SU-DHL-6 (cell line): Measurements from ENCODE around the gene TXLNG.

ENCODE experiments used
- H2AFZ ChIP-seq: fragments of 200-600 bp; sonication (generic); 2 replicates; pipeline ENCODE4 v1.6.1; 2014; ENCODE audit warnings: low read depth, mild to moderate bottlenecking, moderate library complexity, mixed read lengths, antibody characterized with exemption, low read length; ENCODE audit not compliant: severe bottlenecking
- H3F3A ChIP-seq: fragments of 200-600 bp; shearing (Covaris generic); 2 replicates; pipeline ENCODE4 v1.6.0; 2016; ENCODE audit warnings: antibody characterized with exemption, mild to moderate bottlenecking; ENCODE audit not compliant: insufficient read depth
- H3K27ac ChIP-seq: fragments of 200-600 bp; sonication (generic); 2 replicates; pipeline ENCODE4 v1.5.1; 2016; ENCODE audit warnings: low read depth, mild to moderate bottlenecking, low read length, moderate library complexity, mixed read lengths
- H3K27me3 ChIP-seq: fragments of 200-600 bp; sonication (generic), shearing (Covaris generic); 2 replicates; pipeline ENCODE4 v1.6.0; 2014; ENCODE audit warnings: mild to moderate bottlenecking, low read length
- H3K36me3 ChIP-seq: fragments of 200-600 bp; sonication (generic); 2 replicates; pipeline ENCODE4 v1.6.1; 2014; ENCODE audit warnings: mild to moderate bottlenecking, low read length, mixed read lengths
- H3K4me2 ChIP-seq: fragments of 300-600, 200-600 bp; shearing (Covaris generic), sonication (generic); 2 replicates; pipeline ENCODE4 v1.6.0; 2014; ENCODE audit warnings: low read length, low read depth, mild to moderate bottlenecking; ENCODE audit not compliant: poor library complexity, severe bottlenecking
- H3K4me3 ChIP-seq: fragments of 200-600 bp; sonication (generic); 2 replicates; pipeline ENCODE4 v1.5.1; 2014; ENCODE audit warnings: antibody characterized with exemption, low read length, mild to moderate bottlenecking, mixed read lengths; ENCODE audit not compliant: insufficient read depth, poor library complexity, severe bottlenecking
- H3K79me2 ChIP-seq: fragments of 200-600 bp; sonication (generic); 2 replicates; pipeline ENCODE4 v1.6.1; 2014; ENCODE audit warnings: mild to moderate bottlenecking, low read length, moderate library complexity; ENCODE audit not compliant: insufficient read depth
- H3K9ac ChIP-seq: fragments of 200-600 bp; sonication (generic); 2 replicates; pipeline ENCODE4 v1.7.0; 2014; ENCODE audit warnings: mild to moderate bottlenecking, low read length
- H3K9me2 ChIP-seq: fragments of 200-600 bp; sonication (generic); replicated peaks from 2 replicates; pipeline ENCODE4 v1.6.1; 2014; ENCODE audit warnings: low read length; ENCODE audit not compliant: insufficient read depth
- H3K9me3 ChIP-seq: fragments of 200-600 bp; sonication (generic); 2 replicates; pipeline ENCODE4 v1.6.1; 2014; ENCODE audit warnings: low read length, mixed read lengths; ENCODE audit not compliant: insufficient read depth
- H4K20me1 ChIP-seq: fragments of 200-600 bp; sonication (generic); 2 replicates; pipeline ENCODE4 v1.6.1; 2014; ENCODE audit warnings: low read depth, mild to moderate bottlenecking, antibody characterized with exemption, low read length, moderate library complexity, mixed read lengths
- CTCF ChIP-seq: fragments of 200-600 bp; sonication (generic); IDR thresholded peaks from one replicate; pipeline ENCODE4 v1.5.1; 2017; ENCODE audit warnings: antibody characterized with exemption, mild to moderate bottlenecking, low read length, moderate library complexity; ENCODE audit not compliant: insufficient read depth, poor library complexity, severe bottlenecking
- EZH2phosphoT487 ChIP-seq: fragments of 200-600 bp; sonication (generic), shearing (Covaris generic); conservative IDR thresholded peaks from 2 replicates; pipeline ENCODE4 v1.6.1; 2018; ENCODE audit warnings: mild to moderate bottlenecking, antibody characterized with exemption, low read length, moderate library complexity, mixed read lengths

TXLNG gene

GRCh38 chrX:16848541-16848940 lies 62.3 kb downstream of the TXLNG start:
- Histone ChIP-seq H3K36me3 (peaks cover 16% of the 10 kb centered on the region), H3K4me3 (no peak overlapping the region), H3K27ac (no peak overlapping the region), H3K9me3 (no peaks in the 10 kb centered on the region), H3K27me3 (no peaks in the 10 kb centered on the region), H4K20me1 (no peaks in the 10 kb centered on the region), H3K9me2 (no peaks in the 10 kb centered on the region), H3K79me2 (no peaks in the 10 kb centered on the region), H3K4me2 (no peak overlapping the region), H2AFZ (no peak overlapping the region), H3F3A (peaks cover 22% of the 10 kb centered on the region; the same call in 1 of the 2 replicates), H3K9ac (no peak overlapping the region)
- TF ChIP-seq EZH2phosphoT487 (no peak), CTCF (no peak)

- Histone ChIP-seq H3K9ac (no peak overlapping the region), H3F3A (no peaks in the 10 kb centered on the region), H3K9me2 (no peaks in the 10 kb centered on the region), H3K27me3 (no peaks in the 10 kb centered on the region), H3K79me2 (peaks cover 16% of the 10 kb centered on the region), H3K4me2 (no peak overlapping the region), H3K9me3 (no peaks in the 10 kb centered on the region), H3K27ac (no peak overlapping the region), H2AFZ (no peak overlapping the region), H4K20me1 (no peaks in the 10 kb centered on the region), H3K4me3 (no peak overlapping the region), H3K36me3 (peaks cover 6% of the 10 kb centered on the region)
- no peak for TF ChIP-seq EZH2phosphoT487
- no peak for TF ChIP-seq CTCF
Measured at GRCh38 chrX:16851421-16851820, 65.2 kb downstream of the TXLNG start.

GRCh38 chrX:16851827-16852226 lies 65.6 kb downstream of the TXLNG start:
- no peak for TF ChIP-seq EZH2phosphoT487
- TF ChIP-seq CTCF: no peak
- no peak overlapping the region for H3K9ac ChIP-seq
- no peaks in the 10 kb centered on the region for H3K9me3 ChIP-seq
- no peaks in the 10 kb centered on the region for H4K20me1 ChIP-seq
- H2AFZ ChIP-seq: no peak overlapping the region
- no peaks in the 10 kb centered on the region for H3F3A ChIP-seq
- no peaks in the 10 kb centered on the region for H3K27me3 ChIP-seq
- peaks cover 20% of the 10 kb centered on the region for H3K79me2 ChIP-seq
- H3K9me2 ChIP-seq: no peaks in the 10 kb centered on the region
- H3K36me3 ChIP-seq: peaks cover 7% of the 10 kb centered on the region
- H3K4me2 ChIP-seq: no peak overlapping the region
- H3K27ac ChIP-seq: no peak overlapping the region
- H3K4me3 ChIP-seq: no peak overlapping the region
